NAMALWA (cell line): ENCODE results near the gene RNF217.
"Not testable (repeated sequence)": the region's sequence is repeated elsewhere in the genome, so short reads cannot be mapped to it uniquely, and the experiment has no call there.

Source experiments
- DNase-seq: peaks from one replicate; pipeline ENCODE4 v3.0.0-alpha.2; 2015; ENCODE audit warnings: low spot score

Gene RNF217

GRCh38 chr6:125100074-125100652 is 137.9 kb downstream of the RNF217 start:
- DNase-seq = no peak

GRCh38 chr6:125101128-125101527 is 138.9 kb downstream of the RNF217 start:
- no peak for DNase-seq

GRCh38 chr6:125101631-125102030 is 139.4 kb downstream of the RNF217 start:
- DNase-seq = no peak

GRCh38 chr6:125102411-125102810 is 140.2 kb downstream of the RNF217 start:
- DNase-seq = no peak

GRCh38 chr6:125102891-125103290 is 140.7 kb downstream of the RNF217 start:
- DNase-seq = no peak

GRCh38 chr6:125104425-125104824 is 142.2 kb downstream of the RNF217 start:
- DNase-seq = no peak

GRCh38 chr6:125107048-125107447 is 144.8 kb downstream of the RNF217 start:
- DNase-seq = no peak

- DNase-seq = no peak
These were observed 145.7 kb downstream of the RNF217 start for GRCh38 chr6:125107896-125108295.

- DNase-seq = no peak
These were observed 147.8 kb downstream of the RNF217 start for GRCh38 chr6:125110056-125110455.

GRCh38 chr6:125111219-125111983 is 149.2 kb downstream of the RNF217 start:
- no peak for DNase-seq

- DNase-seq = no peak
These were observed 150.7 kb downstream of the RNF217 start for GRCh38 chr6:125112934-125113333.

- peak; percentile 68 for DNase-seq
These were observed 152.1 kb downstream of the RNF217 start for GRCh38 chr6:125114248-125114858.

GRCh38 chr6:125116170-125116569 is 153.9 kb downstream of the RNF217 start:
- no peak for DNase-seq

GRCh38 chr6:125116710-125117109 is 154.5 kb downstream of the RNF217 start:
- DNase-seq = no peak

- DNase-seq = no peak
These were observed 155.6 kb downstream of the RNF217 start for GRCh38 chr6:125117818-125118217.

- DNase-seq = no peak
These were observed 157.9 kb downstream of the RNF217 start for GRCh38 chr6:125120054-125120590.

- no peak for DNase-seq
These were observed 159.7 kb downstream of the RNF217 start for GRCh38 chr6:125121894-125122293.

- DNase-seq = no peak
These were observed 160.8 kb downstream of the RNF217 start for GRCh38 chr6:125123051-125123450.

GRCh38 chr6:125123468-125124048 is 161.3 kb downstream of the RNF217 start:
- no peak for DNase-seq

GRCh38 chr6:125124049-125124669 is 161.9 kb downstream of the RNF217 start:
- no peak for DNase-seq

- not testable (repeated sequence) for DNase-seq
These were observed 163.6 kb downstream of the RNF217 start for GRCh38 chr6:125125856-125126255.

- no peak for DNase-seq
These were observed 167.1 kb downstream of the RNF217 start for GRCh38 chr6:125129354-125129753.
